Spleen (tissue), 7 donors: ENCODE measurements around the gene DYNLL1.

Experiments used
- POLR2A ChIP-seq, 3 donors: fragments of 450-650 bp; IDR thresholded peaks; one replicate each; pipeline ENCODE4 v1.5.1; 2017; ENCODE audit warnings: antibody characterized with exemption in 3 of 3, mild to moderate bottlenecking in 1 of 3
- POLR2AphosphoS5 ChIP-seq, 3 donors: sonication (generic); formaldehyde crosslinking; IDR thresholded peaks; one replicate each; pipeline ENCODE4 v1.5.1; 2017; ENCODE audit warnings: antibody characterized with exemption in 3 of 3
- TF ChIP-seq, protein P1 (sequence below), 11 experiments: fragments of 200-600 bp in 7 of 11; fragments of 450-650 bp in 4 of 11; sonication (generic) in 4 of 11; IDR thresholded peaks in 8 of 11; conservative IDR thresholded peaks in 3 of 11; 1 replicate in 7 of 11; 2 replicates in 4 of 11; pipeline versions ENCODE4 v1.4.0 to v1.8.0; 2016 to 2021; ENCODE audit warnings: antibody characterized with exemption in 11 of 11, inconsistent platforms in 4 of 11, mild to moderate bottlenecking in 1 of 11
- donor health status: DM: no; HTN: no; CAD: no; lungs with moderate emphysema.
- donor health status: DM: no; HTN: no; CAD: no.
- donor health status: DM: no; HTN: no; CAD: no.

DNA sequence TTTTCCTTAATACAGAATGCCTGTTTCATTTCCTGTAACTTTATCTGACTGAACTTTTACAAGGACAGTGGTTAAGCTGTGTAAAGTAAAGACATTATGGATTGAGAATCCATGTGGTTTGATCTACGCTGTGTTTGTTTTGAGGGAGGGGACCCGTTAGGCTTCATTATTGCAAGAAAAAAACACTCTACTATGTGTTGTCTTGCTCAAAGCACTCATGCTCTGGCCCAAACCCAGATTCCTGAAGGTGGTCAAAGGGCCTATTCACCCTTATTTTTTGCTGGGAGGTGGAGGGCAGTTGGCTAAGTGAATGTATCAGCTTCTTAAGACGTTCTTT, 50.1 kb downstream of the DYNLL1 start:
- TF ChIP-seq, protein P1, sequence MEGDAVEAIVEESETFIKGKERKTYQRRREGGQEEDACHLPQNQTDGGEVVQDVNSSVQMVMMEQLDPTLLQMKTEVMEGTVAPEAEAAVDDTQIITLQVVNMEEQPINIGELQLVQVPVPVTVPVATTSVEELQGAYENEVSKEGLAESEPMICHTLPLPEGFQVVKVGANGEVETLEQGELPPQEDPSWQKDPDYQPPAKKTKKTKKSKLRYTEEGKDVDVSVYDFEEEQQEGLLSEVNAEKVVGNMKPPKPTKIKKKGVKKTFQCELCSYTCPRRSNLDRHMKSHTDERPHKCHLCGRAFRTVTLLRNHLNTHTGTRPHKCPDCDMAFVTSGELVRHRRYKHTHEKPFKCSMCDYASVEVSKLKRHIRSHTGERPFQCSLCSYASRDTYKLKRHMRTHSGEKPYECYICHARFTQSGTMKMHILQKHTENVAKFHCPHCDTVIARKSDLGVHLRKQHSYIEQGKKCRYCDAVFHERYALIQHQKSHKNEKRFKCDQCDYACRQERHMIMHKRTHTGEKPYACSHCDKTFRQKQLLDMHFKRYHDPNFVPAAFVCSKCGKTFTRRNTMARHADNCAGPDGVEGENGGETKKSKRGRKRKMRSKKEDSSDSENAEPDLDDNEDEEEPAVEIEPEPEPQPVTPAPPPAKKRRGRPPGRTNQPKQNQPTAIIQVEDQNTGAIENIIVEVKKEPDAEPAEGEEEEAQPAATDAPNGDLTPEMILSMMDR (IDR thresholded peaks at IDR 0.05 in 8 of 11, conservative IDR thresholded peaks at IDR 0.05 in 3 of 11), result no peak
- TF ChIP-seq POLR2AphosphoS5 (IDR thresholded peaks at IDR 0.05) (no peak), POLR2A (IDR thresholded peaks at IDR 0.05) (no peak)
